CD4-positive, alpha-beta memory T cell (primary cell): ENCODE measurements around the gene DCUN1D1. TPM values are rescaled to one million over a fixed set of nuclear protein-coding genes. Genes with fewer than 3 reads are reported as not detected.

Source experiments
- CTCF ChIA-PET: fragments of 350-600 bp; sonication (Branson Sonifier 250); formaldehyde crosslinking; loops from one replicate; lab custom pipeline; 2021; ENCODE audit warnings: inconsistent platforms; ENCODE audit not compliant: partially characterized antibody; lab: Charles Lee
- POLR2A ChIA-PET: fragments of 350-600 bp; sonication (Branson Sonifier 250); formaldehyde crosslinking; loops from one replicate; lab custom pipeline; 2021; ENCODE audit not compliant: partially characterized antibody; lab: Charles Lee
- DNase-seq, 5 donors: peaks; one replicate each; pipeline versions ENCODE4 v3.0.0 to v3.0.0-alpha.2; 2020 to 2022; ENCODE audit warnings: mixed read lengths in 1 of 5
- H3K27ac ChIP-seq: one replicate; pipeline ENCODE4 v1.7.0; 2013; ENCODE audit warnings: low read depth, low read length
- H3K27me3 ChIP-seq: 2 replicates; pipeline ENCODE4 v1.7.0; 2013; ENCODE audit warnings: mild to moderate bottlenecking, low read length, moderate library complexity; ENCODE audit not compliant: insufficient read depth
- H3K36me3 ChIP-seq: 2 replicates; pipeline ENCODE4 v1.7.0; 2013; ENCODE audit warnings: mild to moderate bottlenecking, low read length, moderate library complexity; ENCODE audit not compliant: insufficient read depth
- H3K4me1 ChIP-seq: 2 replicates; pipeline ENCODE4 v1.7.0; 2013; ENCODE audit warnings: mild to moderate bottlenecking, low read length, moderate library complexity; ENCODE audit not compliant: insufficient read depth
- H3K4me3 ChIP-seq, 2 donors: one replicate each; pipeline ENCODE4 v1.7.0; 2013; ENCODE audit warnings: low read length in 2 of 2, mild to moderate bottlenecking in 1 of 2
- H3K9me3 ChIP-seq, 2 donors: one replicate each; pipeline ENCODE4 v1.7.0; 2013; ENCODE audit warnings: low read length in 2 of 2, control low read depth in 1 of 2; ENCODE audit not compliant: control insufficient read depth in 1 of 2
- H3K27ac Mint-ChIP-seq, 7 donors: one replicate each; pipeline ENCODE4 v1.8.0; 2020 to 2021; ENCODE audit warnings: mixed read lengths in 7 of 7, mild to moderate bottlenecking in 6 of 7, inconsistent platforms in 3 of 7, moderate library complexity in 3 of 7
- H3K27me3 Mint-ChIP-seq, 2 donors: one replicate each; pipeline ENCODE4 v1.8.0; 2020 to 2021; ENCODE audit warnings: mixed read lengths in 2 of 2
- H3K36me3 Mint-ChIP-seq, 2 donors: one replicate each; pipeline ENCODE4 v1.8.0; 2020 to 2021; ENCODE audit warnings: mixed read lengths in 2 of 2, inconsistent platforms in 1 of 2, mild to moderate bottlenecking in 1 of 2
- H3K4me1 Mint-ChIP-seq, 4 donors: one replicate each; pipeline ENCODE4 v1.8.0; 2020 to 2021; ENCODE audit warnings: mixed read lengths in 4 of 4, mild to moderate bottlenecking in 1 of 4
- H3K4me3 Mint-ChIP-seq, 8 donors: one replicate each; pipeline ENCODE4 v1.8.0; 2020 to 2021; ENCODE audit warnings: mixed read lengths in 8 of 8, mild to moderate bottlenecking in 7 of 8, moderate library complexity in 6 of 8, inconsistent platforms in 3 of 8
- H3K9me3 Mint-ChIP-seq, 8 donors: one replicate each; pipeline ENCODE4 v1.8.0; 2020 to 2021; ENCODE audit warnings: mixed read lengths in 8 of 8, mild to moderate bottlenecking in 5 of 8, inconsistent platforms in 3 of 8, moderate library complexity in 1 of 8
- intact Hi-C: fragments of 100-400 bp; cut with micrococcal nuclease; formaldehyde crosslinking; loops from one replicate; pipeline ENCODE4 v1.15.1; 2023
- polyA plus RNA-seq, 2 donors: library from polyadenylated mRNA; unstranded; fragments of 300-500 nt; fragmentation: Illumina TruSeq; gene quantifications; one replicate each; pipeline ENCODE4 v1.2.3, GENCODE V29; 2021
- total RNA-seq, 2 experiments: library from RNA; stranded (reverse); gene quantifications; one replicate each; pipeline ENCODE4 v1.2.3, GENCODE V29; 2021

Gene DCUN1D1
- total RNA-seq: 10 to 100 TPM; 34.4 to 36.4 TPM
- 10 to 100 TPM; 26.1 to 31.1 TPM for polyA plus RNA-seq

DNA sequence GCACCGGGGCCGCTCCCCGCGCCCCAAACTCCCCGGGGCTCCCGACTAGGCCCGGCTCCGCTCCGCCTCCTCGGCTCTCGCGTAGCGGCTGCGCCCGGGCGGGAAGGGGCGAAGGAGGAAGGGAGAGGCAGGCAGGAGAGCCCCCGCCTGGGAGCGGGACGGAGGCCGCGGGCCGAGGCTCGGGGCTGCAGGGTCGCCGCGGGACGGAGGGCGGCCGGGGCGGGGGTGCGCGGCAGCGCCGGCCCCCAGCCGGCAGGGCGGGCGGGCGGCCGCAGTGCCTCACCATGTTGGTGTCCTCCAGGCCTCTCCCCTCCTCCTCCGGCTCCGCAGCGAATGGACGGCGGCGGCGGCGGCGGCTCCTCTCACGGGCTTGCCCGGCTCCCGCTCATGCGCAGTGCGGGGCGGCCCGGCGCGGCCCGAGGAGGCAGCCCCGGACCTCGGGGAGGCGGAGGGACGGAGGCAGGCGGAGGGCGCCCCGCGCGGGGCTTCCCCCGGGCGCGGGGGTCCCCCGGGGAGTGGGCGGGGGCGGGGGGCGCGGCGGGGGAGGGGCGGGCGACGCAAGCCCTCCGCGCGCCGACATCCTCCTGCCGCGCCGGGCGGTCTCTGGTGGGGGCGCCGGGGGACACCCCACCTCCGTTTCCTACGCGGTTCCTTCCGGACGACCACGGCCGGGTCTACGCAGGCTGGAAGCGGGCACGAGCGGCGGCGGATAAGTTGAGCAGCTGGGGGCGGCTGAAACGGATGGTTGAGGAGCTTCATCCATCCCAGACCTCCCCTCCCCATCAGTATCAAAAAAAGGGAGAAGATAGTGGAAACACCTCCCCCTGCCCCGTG is at the start of gene DCUN1D1:
TSS of gene DCUN1D1 (minus strand) at position 335 of the 834 bp plus-strand sequence. CDS start at position 286, 49 bp downstream.
- peaks cover 0 to 6% of the 10 kb centered on the region in 2 donors for H3K36me3 Mint-ChIP-seq
- H3K4me1 ChIP-seq: peaks cover 32% of the 10 kb centered on the region
- peak within 1 kb of the TSS; percentile 89 to 95 (median 92) for H3K4me3 Mint-ChIP-seq
- intact Hi-C loops: no loop called here
- H3K9me3 Mint-ChIP-seq: no peaks in the 10 kb centered on the region
- H3K4me3 ChIP-seq: peak within 1 kb of the TSS; percentile 66 to 79
- H3K27ac Mint-ChIP-seq: peak within 1 kb of the TSS; percentile 83 to 96 (median 88)
- CTCF ChIA-PET: no interaction called here
- POLR2A ChIA-PET: interaction anchor here (1.1 to 2.6 kb wide), 3 partner anchors 11 to 186 kb away, joined by 3 to 23 read pairs (median 5); no protein-coding TSS in a partner anchor
- peak; percentile 87 to 90 (median 89) for DNase-seq
- peak within 1 kb of the TSS; percentile 75 for H3K27ac ChIP-seq
- no peaks in the 10 kb centered on the region for H3K27me3 Mint-ChIP-seq
- H3K4me1 Mint-ChIP-seq: peaks cover 24 to 43% (median 34%) of the 10 kb centered on the region in 4 donors
- H3K9me3 ChIP-seq: no peaks in the 10 kb centered on the region
- no peaks in the 10 kb centered on the region for H3K36me3 ChIP-seq
- no peaks in the 10 kb centered on the region for H3K27me3 ChIP-seq

DNA sequence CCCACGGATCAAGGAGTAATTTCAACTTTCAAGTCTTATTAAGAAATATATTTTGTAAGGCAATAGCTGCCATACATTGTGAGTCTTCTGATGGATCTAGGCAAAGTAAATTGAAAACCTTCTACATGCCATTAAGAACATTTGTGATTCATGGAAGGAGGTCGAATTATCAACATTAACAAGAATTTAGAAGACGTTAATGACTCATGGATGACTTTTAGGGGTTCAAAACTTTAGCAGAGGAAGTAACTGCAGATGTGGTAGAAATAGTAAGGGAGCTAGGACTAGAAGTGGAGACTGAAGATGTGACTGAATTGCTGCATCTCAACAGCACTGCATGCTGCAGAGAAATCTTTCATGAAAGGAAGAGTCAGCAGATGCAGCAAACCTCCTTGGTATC is 48.1 kb upstream of the DCUN1D1 start:
- H3K27me3 Mint-ChIP-seq: no peaks in the 10 kb centered on the region
- Histone ChIP-seq H3K27me3 (no peaks in the 10 kb centered on the region), H3K4me1 (no peaks in the 10 kb centered on the region), H3K36me3 (peaks cover 5% of the 10 kb centered on the region), H3K4me3 (no peak overlapping the region), H3K9me3 (no peaks in the 10 kb centered on the region), H3K27ac (no peak overlapping the region)
- ChIA-PET CTCF (no interaction called here), POLR2A (no interaction called here)
- intact Hi-C loops: no loop called here
- H3K27ac Mint-ChIP-seq: no peak overlapping the region
- H3K4me3 Mint-ChIP-seq: no peak overlapping the region
- no peak for DNase-seq
- no peaks in the 10 kb centered on the region for H3K4me1 Mint-ChIP-seq
- peaks cover 57 to 59% of the 10 kb centered on the region in 2 donors for H3K36me3 Mint-ChIP-seq
- peaks cover 0 to 2% (median 0%) of the 10 kb centered on the region in 8 donors for H3K9me3 Mint-ChIP-seq

DNA sequence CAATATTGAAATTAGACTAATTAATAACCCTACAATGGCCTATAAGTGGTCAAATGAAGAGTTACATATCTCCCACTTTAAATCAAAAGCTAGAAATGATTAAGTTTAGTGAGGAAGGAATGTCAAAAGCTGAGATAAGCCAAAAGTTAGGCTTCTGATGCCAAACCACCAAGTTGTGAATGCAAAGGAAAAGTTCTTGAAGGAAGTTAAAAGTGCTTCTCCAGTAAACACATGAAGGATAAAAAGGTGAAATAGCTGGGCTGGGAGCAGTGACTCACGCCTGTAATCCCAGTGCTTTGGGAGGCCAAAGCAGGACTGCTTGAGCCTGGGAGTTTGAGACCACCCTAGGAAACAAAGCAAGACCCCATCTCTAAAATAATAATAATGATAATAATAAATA is 46.9 kb upstream of the DCUN1D1 start:
- H3K4me3 ChIP-seq: no peak overlapping the region
- intact Hi-C loops: no loop called here
- H3K4me3 Mint-ChIP-seq: no peak overlapping the region
- H3K4me1 ChIP-seq: no peaks in the 10 kb centered on the region
- peak overlapping the region in 1 of 7 donors; percentile 8 for H3K27ac Mint-ChIP-seq
- ChIA-PET POLR2A (no interaction called here), CTCF (no interaction called here)
- DNase-seq: no peak
- no peak overlapping the region for H3K27ac ChIP-seq
- no peaks in the 10 kb centered on the region for H3K27me3 ChIP-seq
- H3K4me1 Mint-ChIP-seq: no peaks in the 10 kb centered on the region
- H3K36me3 Mint-ChIP-seq: peaks cover 53 to 57% of the 10 kb centered on the region in 2 donors
- peaks cover 0 to 2% (median 0%) of the 10 kb centered on the region in 8 donors for H3K9me3 Mint-ChIP-seq
- H3K36me3 ChIP-seq: no peaks in the 10 kb centered on the region
- H3K27me3 Mint-ChIP-seq: no peaks in the 10 kb centered on the region
- no peaks in the 10 kb centered on the region for H3K9me3 ChIP-seq

DNA sequence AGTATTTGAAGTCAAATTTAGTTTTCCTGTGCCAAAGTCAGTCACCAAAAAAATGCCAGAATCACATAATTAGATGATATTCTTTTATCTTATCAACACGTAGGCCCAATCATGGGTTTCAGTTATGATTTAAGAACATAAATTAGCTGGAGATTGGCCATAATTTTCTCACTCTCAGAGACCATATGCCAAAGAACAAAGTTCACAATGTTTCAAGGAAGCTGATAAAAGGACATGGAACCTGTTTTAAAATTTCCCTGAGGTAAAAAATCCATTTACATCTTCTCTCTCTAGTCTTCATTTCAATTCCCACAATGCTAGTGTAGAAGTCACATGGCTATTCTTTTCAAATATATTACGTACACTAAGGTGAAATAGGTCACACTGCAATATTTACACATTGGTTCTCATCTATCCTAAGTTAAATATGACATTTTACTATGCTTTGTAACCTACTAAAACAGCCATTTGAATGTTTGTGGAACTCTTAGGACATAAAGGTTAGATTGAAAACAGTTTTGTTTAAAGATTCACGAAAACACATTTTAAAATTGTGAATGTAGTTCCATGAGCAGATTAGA is 42.7 kb upstream of the DCUN1D1 start:
- DNase-seq: no peak
- Histone ChIP-seq H3K36me3 (peaks cover 12% of the 10 kb centered on the region), H3K27me3 (no peaks in the 10 kb centered on the region), H3K4me1 (no peaks in the 10 kb centered on the region), H3K27ac (no peak overlapping the region), H3K4me3 (no peak overlapping the region), H3K9me3 (no peaks in the 10 kb centered on the region)
- H3K36me3 Mint-ChIP-seq: peaks cover 43 to 48% of the 10 kb centered on the region in 2 donors
- H3K4me1 Mint-ChIP-seq: no peaks in the 10 kb centered on the region
- no peak overlapping the region for H3K4me3 Mint-ChIP-seq
- H3K27me3 Mint-ChIP-seq: no peaks in the 10 kb centered on the region
- ChIA-PET POLR2A (no interaction called here), CTCF (no interaction called here)
- no peaks in the 10 kb centered on the region for H3K9me3 Mint-ChIP-seq
- intact Hi-C loops: no loop called here
- H3K27ac Mint-ChIP-seq: no peak overlapping the region

DNA sequence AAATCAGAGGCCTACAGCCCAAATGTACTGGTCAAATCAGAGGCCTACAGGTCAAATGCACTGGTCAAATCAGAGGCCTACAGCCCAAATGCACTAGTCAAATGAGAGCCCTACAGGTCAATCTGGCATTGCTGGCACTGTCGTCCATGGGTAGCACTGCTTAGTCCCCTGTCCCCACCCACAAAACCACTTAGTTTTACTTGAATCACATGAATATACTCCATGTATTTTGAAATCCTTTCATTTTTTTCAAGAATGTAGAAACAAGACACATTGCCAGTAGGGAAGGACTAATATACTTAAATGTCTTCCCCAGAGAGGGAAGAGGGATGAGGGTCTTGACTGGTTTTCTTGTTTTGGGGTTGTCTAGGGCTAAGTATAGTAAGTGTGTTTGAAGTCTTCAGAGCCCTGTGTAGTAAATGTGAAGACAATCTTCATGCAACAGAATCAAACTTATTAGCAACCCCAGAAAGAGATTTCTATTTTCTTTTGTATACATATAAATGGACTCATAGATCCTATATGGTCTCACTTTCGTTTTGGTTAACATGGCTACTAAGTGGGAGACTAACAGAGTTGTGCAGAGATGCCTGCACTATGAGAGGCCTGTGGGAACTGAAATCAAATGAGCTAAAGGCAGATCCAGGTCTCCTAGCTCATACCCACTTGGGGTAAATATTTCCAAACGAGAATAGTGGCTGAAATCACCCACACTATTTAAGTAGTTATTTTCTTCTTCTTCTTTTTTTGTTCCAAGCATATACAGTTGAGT is 38.3 kb upstream of the DCUN1D1 start:
- H3K4me1 ChIP-seq: no peaks in the 10 kb centered on the region
- H3K9me3 Mint-ChIP-seq: no peaks in the 10 kb centered on the region
- H3K27me3 ChIP-seq: no peaks in the 10 kb centered on the region
- H3K36me3 ChIP-seq: peaks cover 22% of the 10 kb centered on the region
- POLR2A ChIA-PET: no interaction called here
- H3K27ac ChIP-seq: no peak overlapping the region
- no peaks in the 10 kb centered on the region for H3K4me1 Mint-ChIP-seq
- H3K4me3 ChIP-seq: no peak overlapping the region
- H3K9me3 ChIP-seq: no peaks in the 10 kb centered on the region
- H3K27me3 Mint-ChIP-seq: no peaks in the 10 kb centered on the region
- DNase-seq: peak in 2 of 5 donors; percentile 8 to 18
- peak overlapping the region in 1 of 7 donors; percentile 10 for H3K27ac Mint-ChIP-seq
- CTCF ChIA-PET: no interaction called here
- intact Hi-C loops: no loop called here
- H3K36me3 Mint-ChIP-seq: peaks cover 46 to 60% of the 10 kb centered on the region in 2 donors
- H3K4me3 Mint-ChIP-seq: no peak overlapping the region

DNA sequence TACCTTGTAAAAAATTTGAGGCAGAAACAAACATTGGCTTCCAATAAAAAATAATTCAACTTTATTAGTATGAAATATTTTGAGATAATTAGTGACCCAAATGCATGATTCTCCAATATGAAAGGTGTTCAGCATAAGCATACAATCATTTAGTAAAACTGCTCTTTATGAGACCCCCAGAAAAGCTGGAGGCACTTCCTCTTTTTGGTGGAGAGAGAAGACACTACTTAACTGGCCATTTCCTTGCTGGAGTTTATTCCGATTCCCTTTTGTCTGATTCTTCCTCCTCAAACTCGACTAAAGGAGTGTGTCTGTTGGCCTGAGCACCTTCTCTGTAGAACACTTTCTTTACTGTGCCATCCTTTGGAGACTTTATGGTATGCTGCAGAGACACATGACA is 34.8 kb upstream of the DCUN1D1 start:
- no peaks in the 10 kb centered on the region for H3K9me3 Mint-ChIP-seq
- DNase-seq: no peak

DNA sequence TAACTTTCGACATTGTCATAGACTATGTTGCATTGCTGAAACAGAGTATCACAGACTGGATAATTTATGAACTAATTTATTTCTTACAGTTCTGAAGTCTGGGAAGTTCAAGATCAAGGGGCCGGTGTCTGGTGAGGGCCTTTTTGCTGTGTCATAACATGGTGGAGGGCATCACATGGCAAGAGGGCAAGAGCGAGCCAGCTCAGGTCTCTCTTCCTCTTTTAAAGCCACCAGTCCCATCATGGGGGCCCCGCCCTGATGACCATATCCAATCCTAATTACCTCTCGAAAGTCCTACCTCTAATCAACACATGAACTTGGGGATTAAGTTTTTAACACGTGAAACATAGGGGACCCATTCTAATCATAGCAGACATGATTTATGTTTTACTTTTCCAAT is 33.5 kb upstream of the DCUN1D1 start:
- POLR2A ChIA-PET: no interaction called here

More for the DNA sequence above, 34.8 kb upstream of the DCUN1D1 start:
- Histone ChIP-seq H3K4me1 (no peaks in the 10 kb centered on the region), H3K27ac (no peak overlapping the region), H3K9me3 (no peaks in the 10 kb centered on the region), H3K4me3 (no peak overlapping the region), H3K36me3 (peaks cover 10% of the 10 kb centered on the region), H3K27me3 (no peaks in the 10 kb centered on the region)
- POLR2A ChIA-PET: no interaction called here
- Mint-ChIP-seq H3K27ac (no peak overlapping the region), H3K27me3 (no peaks in the 10 kb centered on the region), H3K36me3 (peaks cover 39 to 49% of the 10 kb centered on the region in 2 donors), H3K4me1 (no peaks in the 10 kb centered on the region), H3K4me3 (no peak overlapping the region)
- CTCF ChIA-PET: no interaction called here
- intact Hi-C loops: no loop called here

More for the DNA sequence above, 33.5 kb upstream of the DCUN1D1 start:
- no peak overlapping the region for H3K27ac Mint-ChIP-seq
- H3K4me1 Mint-ChIP-seq: no peaks in the 10 kb centered on the region
- no peaks in the 10 kb centered on the region for H3K9me3 Mint-ChIP-seq
- Histone ChIP-seq H3K27me3 (no peaks in the 10 kb centered on the region), H3K4me3 (no peak overlapping the region), H3K4me1 (no peaks in the 10 kb centered on the region), H3K36me3 (peaks cover 10% of the 10 kb centered on the region), H3K27ac (no peak overlapping the region), H3K9me3 (no peaks in the 10 kb centered on the region)
- H3K27me3 Mint-ChIP-seq: no peaks in the 10 kb centered on the region
- CTCF ChIA-PET: no interaction called here
- H3K4me3 Mint-ChIP-seq: no peak overlapping the region
- peaks cover 31 to 36% of the 10 kb centered on the region in 2 donors for H3K36me3 Mint-ChIP-seq
- intact Hi-C loops: no loop called here
- DNase-seq: no peak
